ENCODE data around the gene FBXO7. TPM values are rescaled to one million over a fixed set of nuclear protein-coding genes. Genes with fewer than 3 reads are reported as not detected.
"Not testable (repeated sequence)": the region's sequence is repeated elsewhere in the genome, so short reads cannot be mapped to it uniquely, and the experiment has no call there.

Gene FBXO7
- total RNA-seq, 1 donor from 2014 or later, result 93.8 TPM

DNA sequence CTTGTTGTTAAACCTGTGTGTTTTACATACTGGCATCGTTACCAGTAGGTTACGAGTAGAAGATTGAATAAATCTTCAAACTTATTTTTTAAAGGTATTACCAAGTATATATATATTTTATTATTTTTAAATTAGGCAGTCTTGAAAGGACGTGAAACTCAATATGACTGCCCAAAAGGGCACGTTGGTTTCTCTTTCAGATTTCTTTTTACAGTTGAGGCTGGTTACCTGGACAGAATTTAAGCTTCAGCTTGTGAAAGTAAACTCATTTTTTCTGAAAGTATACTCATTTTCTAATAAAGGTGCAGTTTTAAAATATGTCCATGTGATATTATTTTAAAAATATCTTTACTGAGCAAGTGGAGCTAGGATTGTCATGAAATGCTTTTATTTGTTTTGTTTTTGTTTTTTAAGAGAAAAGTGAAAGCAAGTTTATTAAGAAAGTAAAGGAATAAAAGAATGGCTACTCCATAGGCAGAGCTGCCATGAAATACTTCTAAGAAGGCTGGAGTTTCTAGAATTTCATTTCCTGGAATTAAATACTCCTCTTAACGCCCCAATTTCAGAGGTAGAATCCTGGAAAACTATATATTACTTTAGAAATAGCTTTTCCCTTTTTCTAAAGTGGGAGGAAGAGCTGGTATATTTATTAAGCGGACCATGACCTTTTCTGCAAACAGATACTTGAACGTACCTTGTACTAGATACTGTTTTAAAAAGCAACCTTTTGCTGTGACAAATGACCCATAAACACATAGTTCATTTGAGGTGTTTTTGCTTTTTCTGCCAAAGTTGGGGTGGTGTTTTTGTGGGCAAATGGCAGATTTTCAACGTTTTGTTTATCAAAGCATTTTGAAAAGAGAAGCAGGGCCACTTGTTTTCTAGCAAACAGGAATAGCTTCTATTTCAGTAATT is 1.9 kb downstream of the FBXO7 start:
- peak overlapping the region; percentile 93 for H3K4me3 Mint-ChIP-seq (ENCODE audit: unreplicated experiment)
- peaks cover 6% of the 10 kb centered on the region for H3K4me1 Mint-ChIP-seq (ENCODE audit: unreplicated experiment)
- no peaks in the 10 kb centered on the region for H3K36me3 Mint-ChIP-seq (ENCODE audit: low read depth, unreplicated experiment)
- H3K27ac Mint-ChIP-seq (ENCODE audit: unreplicated experiment), result no peak overlapping the region
- DNase-seq (ENCODE audit: low spot score), result no peak
- peaks cover 9% of the 10 kb centered on the region for H3K27me3 Mint-ChIP-seq (ENCODE audit: unreplicated experiment)
- H3K9me3 Mint-ChIP-seq (ENCODE audit: unreplicated experiment), result no peaks in the 10 kb centered on the region
- TF ChIP-seq CTCF (IDR thresholded peaks at IDR 0.05; ENCODE audit: unreplicated experiment), result no peak

- Mint-ChIP-seq H3K4me1 (ENCODE audit: unreplicated experiment) (peaks cover 3% of the 10 kb centered on the region), H3K27me3 (ENCODE audit: unreplicated experiment) (peaks cover 9% of the 10 kb centered on the region), H3K9me3 (ENCODE audit: unreplicated experiment) (no peaks in the 10 kb centered on the region), H3K36me3 (ENCODE audit: low read depth, unreplicated experiment) (no peaks in the 10 kb centered on the region), H3K4me3 (ENCODE audit: unreplicated experiment) (no peak overlapping the region), H3K27ac (ENCODE audit: unreplicated experiment) (no peak overlapping the region)
- DNase-seq (ENCODE audit: low spot score), result no peak
- TF ChIP-seq CTCF (IDR thresholded peaks at IDR 0.05; ENCODE audit: unreplicated experiment), result no peak
These were observed 3.0 kb downstream of the FBXO7 start for GRCh38 chr22:32477596-32477995.

DNA sequence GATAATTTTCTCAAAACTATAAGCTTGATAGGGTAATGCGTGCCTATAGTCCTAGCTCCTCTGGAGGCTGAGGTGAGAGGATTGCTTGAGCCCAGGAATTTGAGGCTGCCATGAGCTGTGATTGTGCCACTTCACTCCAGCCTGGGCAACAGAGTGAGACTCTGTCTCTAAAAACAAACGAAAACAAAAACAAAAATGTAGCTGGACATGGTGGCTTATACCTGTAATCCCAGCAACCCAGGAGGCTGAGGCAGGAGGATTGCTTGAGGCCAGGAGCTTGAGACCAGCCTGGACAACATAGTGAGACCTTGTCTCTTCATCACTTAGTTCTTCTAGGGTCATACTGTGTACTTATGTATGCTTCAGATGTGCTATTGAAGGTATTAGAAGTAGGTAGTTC is 3.9 kb downstream of the FBXO7 start:
- H3K4me3 Mint-ChIP-seq (ENCODE audit: unreplicated experiment); H3K4me1 Mint-ChIP-seq (ENCODE audit: unreplicated experiment); H3K27ac Mint-ChIP-seq (ENCODE audit: unreplicated experiment); DNase-seq (ENCODE audit: low spot score); H3K9me3 Mint-ChIP-seq (ENCODE audit: unreplicated experiment); H3K27me3 Mint-ChIP-seq (ENCODE audit: unreplicated experiment); H3K36me3 Mint-ChIP-seq (ENCODE audit: low read depth, unreplicated experiment): not testable (repeated sequence)

GRCh38 chr22:32478994-32479393 is 4.4 kb downstream of the FBXO7 start:
- Mint-ChIP-seq H3K27ac (ENCODE audit: unreplicated experiment) (no peak overlapping the region), H3K4me3 (ENCODE audit: unreplicated experiment) (no peak overlapping the region), H3K9me3 (ENCODE audit: unreplicated experiment) (no peaks in the 10 kb centered on the region), H3K27me3 (ENCODE audit: unreplicated experiment) (peaks cover 6% of the 10 kb centered on the region), H3K4me1 (ENCODE audit: unreplicated experiment) (peaks cover 3% of the 10 kb centered on the region), H3K36me3 (ENCODE audit: low read depth, unreplicated experiment) (no peaks in the 10 kb centered on the region)
- no peak for TF ChIP-seq CTCF (IDR thresholded peaks at IDR 0.05; ENCODE audit: unreplicated experiment)
- no peak for DNase-seq (ENCODE audit: low spot score)

- H3K27ac Mint-ChIP-seq (ENCODE audit: unreplicated experiment), result no peak overlapping the region
- no peaks in the 10 kb centered on the region for H3K9me3 Mint-ChIP-seq (ENCODE audit: unreplicated experiment)
- H3K36me3 Mint-ChIP-seq (ENCODE audit: low read depth, unreplicated experiment), result no peaks in the 10 kb centered on the region
- peaks cover 3% of the 10 kb centered on the region for H3K4me1 Mint-ChIP-seq (ENCODE audit: unreplicated experiment)
- no peak for TF ChIP-seq CTCF (IDR thresholded peaks at IDR 0.05; ENCODE audit: unreplicated experiment)
- no peak for DNase-seq (ENCODE audit: low spot score)
- H3K27me3 Mint-ChIP-seq (ENCODE audit: unreplicated experiment), result peaks cover 6% of the 10 kb centered on the region
- no peak overlapping the region for H3K4me3 Mint-ChIP-seq (ENCODE audit: unreplicated experiment)
These were observed 5.6 kb downstream of the FBXO7 start for GRCh38 chr22:32480238-32480637.
